Epithelial cell of esophagus (primary cell): ENCODE measurements around the gene SLC44A1.
A peak's percentile ranks its signal among the peaks of the same experiment; 100 is the strongest.

Experiments
- DNase-seq: peaks from one replicate; pipeline ENCODE4 v3.0.0; 2010; ENCODE audit warnings: low read depth
- H3K4me3 ChIP-seq: 2 replicates; pipeline ENCODE4 v1.5.1; 2011; ENCODE audit warnings: mild to moderate bottlenecking, low read length, control low read depth
- CTCF ChIP-seq: IDR thresholded peaks from 2 replicates; pipeline ENCODE4 v1.5.1; 2011; ENCODE audit warnings: low read depth, mild to moderate bottlenecking, low read length, control low read depth, inconsistent platforms; ENCODE audit not compliant: insufficient read depth; ENCODE audit errors: missing control alignments

SLC44A1 gene

GRCh38 chr9:105295986-105296385 lies 51.5 kb downstream of the SLC44A1 start:
- no peak for TF ChIP-seq CTCF
- H3K4me3 ChIP-seq: no peak overlapping the region
- no peak for DNase-seq

GRCh38 chr9:105296445-105296844 lies 52.0 kb downstream of the SLC44A1 start:
- DNase-seq: no peak
- no peak overlapping the region for H3K4me3 ChIP-seq

GRCh38 chr9:105296877-105297287 lies 52.4 kb downstream of the SLC44A1 start:
- no peak for TF ChIP-seq CTCF
- DNase-seq: peak; percentile 95
- H3K4me3 ChIP-seq: no peak overlapping the region

More at GRCh38 chr9:105296445-105296844, 52.0 kb downstream of the SLC44A1 start:
- TF ChIP-seq CTCF: no peak

GRCh38 chr9:105297442-105298075 lies 53.1 kb downstream of the SLC44A1 start:
- DNase-seq: no peak
- no peak for TF ChIP-seq CTCF
- no peak overlapping the region for H3K4me3 ChIP-seq

GRCh38 chr9:105299190-105299854 lies 54.9 kb downstream of the SLC44A1 start:
- TF ChIP-seq CTCF: no peak
- DNase-seq: peak; percentile 95
- no peak overlapping the region for H3K4me3 ChIP-seq

- no peak overlapping the region for H3K4me3 ChIP-seq
- DNase-seq: no peak
- no peak for TF ChIP-seq CTCF
Measured at GRCh38 chr9:105302728-105303127, 58.3 kb downstream of the SLC44A1 start.

- no peak for DNase-seq
- no peak for TF ChIP-seq CTCF
- H3K4me3 ChIP-seq: no peak overlapping the region
Measured at GRCh38 chr9:105305856-105306255, 61.4 kb downstream of the SLC44A1 start.
